Muscle layer of colon (tissue), 2 donors: ENCODE data around the gene ADAMTS14.

Source experiments
- H3K27ac ChIP-seq: one replicate; pipeline ENCODE4 v1.7.0; 2013; ENCODE audit warnings: low read depth, mild to moderate bottlenecking, low read length, moderate library complexity
- H3K27me3 ChIP-seq, 2 donors: one replicate each; pipeline ENCODE4 v1.7.0; 2013; ENCODE audit warnings: low read length in 2 of 2, mild to moderate bottlenecking in 2 of 2; ENCODE audit not compliant: insufficient read depth in 2 of 2, control insufficient read depth in 1 of 2
- H3K36me3 ChIP-seq: one replicate; pipeline ENCODE4 v1.7.0; 2013; ENCODE audit warnings: mild to moderate bottlenecking, low read length; ENCODE audit not compliant: insufficient read depth
- H3K4me1 ChIP-seq: one replicate; pipeline ENCODE4 v1.7.0; 2013; ENCODE audit warnings: mild to moderate bottlenecking, low read length; ENCODE audit not compliant: insufficient read depth
- H3K4me3 ChIP-seq, 2 donors: one replicate each; pipeline ENCODE4 v1.7.0; 2013; ENCODE audit warnings: low read length in 2 of 2, low read depth in 1 of 2, mild to moderate bottlenecking in 1 of 2, moderate library complexity in 1 of 2
- H3K9ac ChIP-seq: one replicate; pipeline ENCODE4 v1.7.0; 2013; ENCODE audit warnings: low read length
- H3K9me3 ChIP-seq: one replicate; pipeline ENCODE4 v1.7.0; 2013; ENCODE audit warnings: mild to moderate bottlenecking, low read length
- donor health status: abdominal sarcoma.
- donor health status: Adenocarcinoma of cecum.

Gene ADAMTS14

GRCh38 chr10:70773461-70773860 lies 101.2 kb downstream of the ADAMTS14 start:
- Histone ChIP-seq H3K9me3 (no peaks in the 10 kb centered on the region), H3K4me3 (no peak overlapping the region), H3K9ac (no peak overlapping the region), H3K4me1 (no peaks in the 10 kb centered on the region), H3K27ac (no peak overlapping the region), H3K27me3 (no peaks in the 10 kb centered on the region), H3K36me3 (no peaks in the 10 kb centered on the region)

- H3K27ac ChIP-seq = no peak overlapping the region
- H3K4me1 ChIP-seq = no peaks in the 10 kb centered on the region
- no peaks in the 10 kb centered on the region for H3K36me3 ChIP-seq
- no peaks in the 10 kb centered on the region for H3K9me3 ChIP-seq
- H3K27me3 ChIP-seq = no peaks in the 10 kb centered on the region
- no peak overlapping the region for H3K4me3 ChIP-seq
- no peak overlapping the region for H3K9ac ChIP-seq
Observed at GRCh38 chr10:70773965-70774809, 101.9 kb downstream of the ADAMTS14 start.

GRCh38 chr10:70774810-70775678 lies 102.7 kb downstream of the ADAMTS14 start:
- no peaks in the 10 kb centered on the region for H3K4me1 ChIP-seq
- no peak overlapping the region for H3K4me3 ChIP-seq
- H3K27me3 ChIP-seq = no peaks in the 10 kb centered on the region
- H3K36me3 ChIP-seq = no peaks in the 10 kb centered on the region
- H3K9me3 ChIP-seq = no peaks in the 10 kb centered on the region
- no peak overlapping the region for H3K9ac ChIP-seq
- no peak overlapping the region for H3K27ac ChIP-seq

- H3K36me3 ChIP-seq = no peaks in the 10 kb centered on the region
- no peaks in the 10 kb centered on the region for H3K4me1 ChIP-seq
- no peaks in the 10 kb centered on the region for H3K9me3 ChIP-seq
- no peak overlapping the region for H3K9ac ChIP-seq
- H3K27ac ChIP-seq = no peak overlapping the region
- no peaks in the 10 kb centered on the region for H3K27me3 ChIP-seq
- H3K4me3 ChIP-seq = no peak overlapping the region
Observed at GRCh38 chr10:70775679-70776454, 103.6 kb downstream of the ADAMTS14 start.

- Histone ChIP-seq H3K36me3 (no peaks in the 10 kb centered on the region), H3K9me3 (no peaks in the 10 kb centered on the region), H3K9ac (no peak overlapping the region), H3K4me1 (no peaks in the 10 kb centered on the region), H3K27ac (no peak overlapping the region), H3K27me3 (no peaks in the 10 kb centered on the region), H3K4me3 (no peak overlapping the region)
Observed at GRCh38 chr10:70776455-70777005, 104.2 kb downstream of the ADAMTS14 start.

- Histone ChIP-seq H3K4me1 (no peaks in the 10 kb centered on the region), H3K27ac (no peak overlapping the region), H3K9ac (no peak overlapping the region)
Observed at GRCh38 chr10:70777063-70777875, 105.0 kb downstream of the ADAMTS14 start.

GRCh38 chr10:70778267-70778924 lies 106.1 kb downstream of the ADAMTS14 start:
- Histone ChIP-seq H3K27ac (no peak overlapping the region), H3K4me3 (no peak overlapping the region), H3K4me1 (no peaks in the 10 kb centered on the region), H3K9me3 (no peaks in the 10 kb centered on the region), H3K27me3 (no peaks in the 10 kb centered on the region), H3K36me3 (no peaks in the 10 kb centered on the region), H3K9ac (no peak overlapping the region)

More at GRCh38 chr10:70777063-70777875, 105.0 kb downstream of the ADAMTS14 start:
- H3K4me3 ChIP-seq = no peak overlapping the region
- no peaks in the 10 kb centered on the region for H3K36me3 ChIP-seq
- no peaks in the 10 kb centered on the region for H3K9me3 ChIP-seq
- H3K27me3 ChIP-seq = no peaks in the 10 kb centered on the region

- Histone ChIP-seq H3K27me3 (no peaks in the 10 kb centered on the region), H3K4me1 (no peaks in the 10 kb centered on the region), H3K4me3 (no peak overlapping the region), H3K36me3 (no peaks in the 10 kb centered on the region), H3K27ac (no peak overlapping the region), H3K9me3 (no peaks in the 10 kb centered on the region), H3K9ac (no peak overlapping the region)
Observed at GRCh38 chr10:70779088-70779487, 106.8 kb downstream of the ADAMTS14 start.

- no peaks in the 10 kb centered on the region for H3K9me3 ChIP-seq
- no peak overlapping the region for H3K4me3 ChIP-seq
- H3K36me3 ChIP-seq = no peaks in the 10 kb centered on the region
- H3K27ac ChIP-seq = no peak overlapping the region
- H3K9ac ChIP-seq = no peak overlapping the region
- H3K4me1 ChIP-seq = no peaks in the 10 kb centered on the region
- H3K27me3 ChIP-seq = no peaks in the 10 kb centered on the region
Observed at GRCh38 chr10:70779511-70780369, 107.4 kb downstream of the ADAMTS14 start.
